ENCODE results near the gene WDR1.

WDR1 gene

DNA sequence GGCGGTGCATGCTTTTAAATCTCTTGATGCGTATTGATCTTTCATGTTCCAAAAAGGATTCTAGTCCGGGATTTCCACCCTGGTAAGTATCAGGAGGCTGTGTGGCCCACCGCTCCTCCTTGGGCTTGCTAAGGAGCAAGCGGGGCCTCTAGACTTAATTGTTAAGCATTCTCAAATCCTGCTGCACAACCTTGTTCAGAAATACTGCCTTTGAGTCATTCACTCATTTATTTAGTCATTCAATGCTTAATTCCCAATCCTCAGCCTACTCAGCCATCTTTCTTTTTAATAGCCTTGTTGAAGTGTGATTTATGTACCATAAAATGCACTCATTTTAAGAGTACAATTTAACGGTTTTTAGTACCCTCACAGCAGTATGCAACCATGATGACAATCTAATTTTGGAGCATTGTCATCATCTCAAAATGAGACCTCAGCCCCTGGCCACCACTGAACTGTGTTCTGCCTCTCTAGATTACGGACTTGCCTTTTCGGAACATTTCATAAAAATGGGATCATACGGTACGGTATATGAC, 79.7 kb downstream of the WDR1 start:
- peaks cover 2% of the 10 kb centered on the region for H3K27me3 Mint-ChIP-seq

DNA sequence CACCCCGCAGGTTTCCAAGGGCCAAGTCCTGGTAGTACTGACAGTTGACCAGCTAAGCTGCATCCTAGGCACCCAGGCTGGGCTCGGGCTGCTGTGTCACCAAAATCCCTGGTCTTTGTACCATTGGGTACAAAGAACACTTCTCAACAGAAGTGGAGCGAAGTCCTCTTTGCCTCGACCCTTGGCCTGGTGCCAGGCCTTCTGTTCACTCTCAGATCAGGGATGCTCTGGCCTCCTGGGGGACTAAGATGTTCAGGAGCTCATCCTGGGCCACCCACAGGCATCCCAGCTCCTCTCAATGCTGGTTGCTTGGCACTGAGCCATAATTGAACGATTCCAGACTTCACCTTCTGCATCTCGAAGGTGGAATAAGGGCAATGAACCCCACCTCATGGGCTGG, 81.5 kb downstream of the WDR1 start:
- no peak overlapping the region for H3K27ac Mint-ChIP-seq
- no peak overlapping the region for H3K4me3 Mint-ChIP-seq

More for the DNA sequence above, 79.7 kb downstream of the WDR1 start:
- Mint-ChIP-seq H3K36me3 (peaks cover 10% of the 10 kb centered on the region), H3K4me1 (peaks cover 19% of the 10 kb centered on the region), H3K9me3 (no peaks in the 10 kb centered on the region), H3K4me3 (no peak overlapping the region), H3K27ac (no peak overlapping the region)
- DNase-seq (ENCODE audit: low spot score in 2 of 2) (no peak), ATAC-seq (ENCODE audit: low read depth) (no peak)

DNA sequence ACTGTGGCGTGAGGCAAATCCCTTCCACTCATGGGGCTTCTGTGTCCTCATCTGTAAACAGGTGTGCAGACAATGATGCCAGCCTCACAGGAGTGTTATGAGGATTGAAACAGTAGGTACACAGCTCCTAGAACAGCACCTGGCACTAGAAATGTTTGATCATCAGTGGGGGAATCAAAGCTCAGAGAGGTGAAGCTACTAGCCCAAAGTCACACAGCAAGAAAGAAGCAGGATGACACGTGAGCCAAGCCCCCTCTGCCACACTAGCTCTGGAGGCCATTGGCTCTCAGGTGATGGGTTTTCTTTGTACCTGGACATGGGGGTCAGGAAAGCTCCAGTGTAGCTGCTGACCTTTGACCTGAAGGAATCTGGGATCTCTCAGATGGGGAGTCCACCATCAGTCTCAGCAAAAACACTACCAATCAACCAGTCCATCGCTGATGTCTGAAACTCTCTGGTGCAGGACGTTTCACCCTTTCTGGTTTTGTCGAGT, 81.9 kb downstream of the WDR1 start:
- no peak overlapping the region for H3K27ac Mint-ChIP-seq
- H3K4me1 Mint-ChIP-seq = peaks cover 20% of the 10 kb centered on the region
- DNase-seq (ENCODE audit: low spot score in 2 of 2) = no peak

More for the DNA sequence above, 81.5 kb downstream of the WDR1 start:
- Mint-ChIP-seq H3K27me3 (peaks cover 2% of the 10 kb centered on the region), H3K36me3 (peaks cover 8% of the 10 kb centered on the region), H3K9me3 (no peaks in the 10 kb centered on the region), H3K4me1 (peaks cover 20% of the 10 kb centered on the region)
- DNase-seq (ENCODE audit: low spot score in 2 of 2) = no peak
- no peak for ATAC-seq (ENCODE audit: low read depth)

DNA sequence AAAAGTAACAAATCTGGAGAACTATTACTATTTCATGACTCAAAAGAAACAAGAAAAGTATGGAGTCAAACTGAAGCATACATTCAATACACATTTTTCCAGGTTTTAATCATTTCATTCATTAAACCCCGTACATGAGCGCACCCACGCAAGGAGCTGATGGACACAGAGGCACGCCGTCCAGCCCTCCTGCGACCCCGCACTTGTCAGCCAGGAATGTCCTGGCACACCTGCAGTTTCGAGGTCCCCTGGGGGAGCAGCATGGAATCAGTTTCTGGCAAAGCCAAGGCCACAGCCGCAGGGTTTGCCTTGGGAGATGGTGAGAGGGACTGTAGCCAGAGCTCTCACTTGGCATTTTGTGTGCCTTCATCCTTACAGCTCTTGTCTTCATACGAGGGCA, 82.5 kb downstream of the WDR1 start:
- H3K4me3 Mint-ChIP-seq = peak overlapping the region; percentile 60
- DNase-seq (ENCODE audit: low spot score in 2 of 2) (no peak), ATAC-seq (ENCODE audit: low read depth) (no peak)
- no peak overlapping the region for H3K27ac Mint-ChIP-seq
- no peaks in the 10 kb centered on the region for H3K9me3 Mint-ChIP-seq
- no peaks in the 10 kb centered on the region for H3K36me3 Mint-ChIP-seq
- peaks cover 2% of the 10 kb centered on the region for H3K27me3 Mint-ChIP-seq
- peaks cover 20% of the 10 kb centered on the region for H3K4me1 Mint-ChIP-seq

More for the DNA sequence above, 81.9 kb downstream of the WDR1 start:
- ATAC-seq (ENCODE audit: low read depth) = no peak
- Mint-ChIP-seq H3K27me3 (peaks cover 2% of the 10 kb centered on the region), H3K9me3 (no peaks in the 10 kb centered on the region), H3K4me3 (no peak overlapping the region), H3K36me3 (peaks cover 3% of the 10 kb centered on the region)

DNA sequence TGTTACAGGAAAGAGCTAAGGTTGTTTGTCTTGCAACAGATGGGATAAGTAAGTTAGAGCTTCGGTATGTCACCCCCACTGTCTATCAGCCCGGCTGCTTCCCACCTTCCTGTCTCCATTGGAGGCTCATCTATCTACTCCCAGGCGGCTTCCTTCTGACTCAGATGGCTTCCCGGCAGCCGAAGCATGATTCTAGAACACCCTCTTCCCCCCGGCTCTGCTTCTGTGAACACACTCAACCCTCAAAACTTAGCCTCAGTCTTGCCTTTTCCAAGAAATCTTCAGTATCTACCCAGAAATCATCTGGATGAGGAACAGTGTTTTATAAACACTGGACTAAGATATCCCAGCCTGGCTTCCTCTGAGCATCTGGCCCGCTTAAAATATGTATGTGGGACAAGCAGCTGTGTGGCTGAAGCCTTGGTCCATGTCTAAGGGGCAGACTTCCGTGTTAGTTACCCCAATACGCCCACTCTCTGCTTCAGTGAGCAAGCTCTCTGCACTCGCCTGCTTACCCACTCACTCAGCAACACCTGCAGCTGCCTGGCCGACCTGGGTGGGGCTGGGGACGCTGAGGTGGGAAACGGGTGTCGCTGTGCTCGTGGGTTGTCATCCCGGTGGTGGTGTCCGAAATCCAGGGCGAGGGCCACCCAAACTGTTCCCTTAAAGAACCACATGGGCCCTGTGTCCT, 83.3 kb downstream of the WDR1 start:
- ATAC-seq (ENCODE audit: low read depth) (peak; percentile 93), DNase-seq (ENCODE audit: low spot score in 2 of 2) (no peak)
- Mint-ChIP-seq H3K9me3 (no peaks in the 10 kb centered on the region), H3K27me3 (peaks cover 2% of the 10 kb centered on the region), H3K27ac (peak overlapping the region; percentile 36), H3K36me3 (no peaks in the 10 kb centered on the region), H3K4me3 (peak overlapping the region; percentile 60), H3K4me1 (peaks cover 20% of the 10 kb centered on the region)

DNA sequence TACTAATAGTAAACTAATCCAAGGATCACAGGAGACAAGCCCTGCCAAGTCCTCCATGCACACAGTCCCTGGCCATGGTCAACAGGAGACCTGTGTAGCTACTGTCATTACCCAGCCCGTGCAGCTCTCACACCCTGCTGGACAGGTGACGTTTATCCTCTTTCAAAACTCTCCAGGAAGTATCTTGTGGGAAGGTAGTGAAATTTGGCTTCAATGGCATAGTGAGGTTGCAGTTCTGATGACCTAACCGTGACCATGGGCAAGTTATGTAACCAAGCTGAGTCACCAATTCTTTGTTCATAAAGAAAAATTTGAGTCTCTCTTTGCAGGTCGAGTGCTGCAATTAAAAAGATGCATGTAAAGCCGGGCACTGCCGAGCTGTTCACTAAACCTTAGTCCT, 84.0 kb downstream of the WDR1 start:
- Mint-ChIP-seq H3K9me3 (no peaks in the 10 kb centered on the region), H3K4me3 (no peak overlapping the region), H3K27me3 (peaks cover 2% of the 10 kb centered on the region), H3K4me1 (peaks cover 20% of the 10 kb centered on the region), H3K36me3 (no peaks in the 10 kb centered on the region), H3K27ac (no peak overlapping the region)
- no peak for DNase-seq (ENCODE audit: low spot score in 2 of 2)
- no peak for ATAC-seq (ENCODE audit: low read depth)

DNA sequence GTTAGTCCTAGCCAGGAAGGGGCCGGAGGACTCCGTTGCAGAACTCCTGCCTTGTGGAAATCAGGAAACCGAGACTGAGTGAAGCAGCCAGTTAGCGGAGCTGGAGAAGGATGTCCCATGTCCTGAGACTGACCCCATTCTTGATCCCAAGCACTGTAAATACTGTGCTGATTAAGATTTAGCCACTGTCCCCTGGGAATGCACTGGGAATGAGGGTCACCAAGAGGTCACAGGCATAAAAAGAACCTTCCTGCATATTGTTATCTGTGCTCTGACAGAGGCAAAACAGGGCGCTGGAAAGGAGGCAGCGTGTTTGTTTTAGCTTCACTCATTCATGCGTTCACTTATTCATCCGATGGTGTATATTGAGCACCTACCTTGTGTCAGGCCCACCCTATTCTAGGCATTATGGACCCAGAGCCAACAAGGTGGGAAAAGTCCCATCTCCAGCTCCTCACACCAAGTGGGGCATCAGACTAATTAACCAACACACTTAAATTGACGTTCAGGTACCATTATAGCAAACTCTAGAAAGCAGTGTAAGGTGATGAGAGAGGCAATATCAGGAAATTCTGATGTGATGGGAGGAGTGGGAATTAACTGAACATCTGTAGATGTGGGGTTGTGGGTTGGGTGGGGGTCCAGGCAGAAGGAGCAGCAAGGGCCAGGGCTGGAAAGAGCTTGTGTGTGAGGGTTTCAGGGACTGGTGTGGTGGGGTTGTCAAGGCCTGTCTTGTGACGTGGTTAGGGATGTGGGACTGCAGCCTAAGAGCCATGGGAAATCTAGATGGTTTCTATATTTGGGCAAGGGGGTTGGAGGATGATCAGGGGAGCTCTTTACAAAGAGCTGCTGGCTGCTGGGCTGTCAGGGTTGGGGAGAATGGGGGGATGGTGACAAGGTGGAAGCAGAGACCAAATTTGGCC, 84.7 kb downstream of the WDR1 start:
- peaks cover 20% of the 10 kb centered on the region for H3K4me1 Mint-ChIP-seq
- no peaks in the 10 kb centered on the region for H3K9me3 Mint-ChIP-seq
- ATAC-seq (ENCODE audit: low read depth) = no peak
- no peak for DNase-seq (ENCODE audit: low spot score in 2 of 2)
- peaks cover 2% of the 10 kb centered on the region for H3K27me3 Mint-ChIP-seq
- H3K27ac Mint-ChIP-seq = no peak overlapping the region
- no peaks in the 10 kb centered on the region for H3K36me3 Mint-ChIP-seq
- no peak overlapping the region for H3K4me3 Mint-ChIP-seq

DNA sequence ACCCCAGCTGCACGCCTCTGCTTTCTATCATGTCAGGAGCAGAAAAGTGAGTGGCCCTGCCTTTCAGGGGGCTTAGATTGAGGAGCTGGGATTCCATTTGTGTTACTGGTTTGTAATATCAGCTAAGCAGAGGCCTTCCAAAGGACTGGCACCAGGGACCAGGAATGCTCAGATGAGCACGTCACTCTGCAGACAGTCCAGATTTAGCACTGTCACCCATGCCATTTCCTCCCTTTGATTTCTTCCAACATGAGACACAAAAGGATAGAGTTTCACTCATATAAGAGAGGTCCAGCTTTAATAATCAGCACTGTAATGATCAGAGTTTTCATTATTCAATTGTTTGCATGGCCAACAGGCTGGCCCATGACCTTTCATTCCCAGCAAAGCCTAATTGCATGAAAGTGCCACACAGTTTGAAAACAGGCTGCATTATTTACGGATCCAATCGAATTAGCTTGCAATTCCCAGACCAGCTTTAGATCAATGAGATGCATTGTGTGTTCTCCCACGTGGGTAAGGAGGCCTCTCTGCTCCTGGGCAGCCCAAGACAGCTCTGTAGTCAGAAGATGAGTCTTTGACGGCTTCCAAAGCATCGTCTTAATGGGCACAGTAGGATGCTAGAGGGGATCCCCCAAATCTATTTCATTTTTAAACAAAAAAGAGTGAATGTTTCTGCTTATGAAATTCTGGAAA, 85.5 kb downstream of the WDR1 start:
- H3K27me3 Mint-ChIP-seq = peaks cover 2% of the 10 kb centered on the region
- ATAC-seq (ENCODE audit: low read depth) = no peak
- peaks cover 20% of the 10 kb centered on the region for H3K4me1 Mint-ChIP-seq
- no peaks in the 10 kb centered on the region for H3K9me3 Mint-ChIP-seq
- no peak overlapping the region for H3K4me3 Mint-ChIP-seq
- H3K27ac Mint-ChIP-seq = no peak overlapping the region
- H3K36me3 Mint-ChIP-seq = no peaks in the 10 kb centered on the region
- no peak for DNase-seq (ENCODE audit: low spot score in 2 of 2)

DNA sequence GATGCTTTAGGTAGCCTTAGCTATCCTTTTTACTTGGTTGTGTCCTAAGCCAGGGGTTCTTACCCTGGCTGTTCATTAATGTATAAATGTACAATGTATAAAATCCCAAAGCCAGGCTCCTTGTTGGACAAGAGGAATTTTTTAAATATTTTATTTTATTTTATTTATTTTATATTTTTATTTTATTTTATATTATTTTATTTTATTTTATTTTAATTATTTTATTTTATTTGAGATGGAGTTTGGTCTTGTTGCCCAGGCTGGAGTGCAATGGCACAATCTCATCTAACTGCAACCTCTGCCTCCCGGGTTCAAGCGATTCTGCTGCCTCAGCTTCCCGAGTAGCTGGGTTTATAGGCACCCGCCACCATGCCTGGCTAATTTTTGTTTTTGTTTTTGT, 87.2 kb downstream of the WDR1 start:
- no peak for ATAC-seq (ENCODE audit: low read depth)

DNA sequence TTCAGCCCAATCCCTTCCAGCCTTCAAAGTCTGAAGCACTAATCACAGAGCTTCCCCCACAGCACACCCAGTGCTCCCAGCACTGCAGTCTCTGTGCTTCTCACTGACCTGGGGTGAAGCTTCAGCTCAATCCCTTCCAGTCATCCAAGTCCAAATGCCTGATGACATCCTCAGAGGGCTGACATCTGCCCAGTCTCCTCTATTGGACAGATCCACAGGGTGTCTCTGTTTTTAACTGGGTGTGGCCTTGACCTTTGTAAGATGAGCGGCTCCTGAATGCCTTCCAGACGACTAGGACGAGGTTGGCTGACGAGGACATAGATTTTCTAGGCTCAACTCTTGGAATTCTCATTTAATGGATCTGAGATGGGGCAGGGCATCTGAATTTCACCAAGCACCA, 87.7 kb downstream of the WDR1 start:
- DNase-seq (ENCODE audit: low spot score in 2 of 2) = no peak

More for the DNA sequence above, 87.2 kb downstream of the WDR1 start:
- no peak for DNase-seq (ENCODE audit: low spot score in 2 of 2)
- Mint-ChIP-seq H3K9me3 (no peaks in the 10 kb centered on the region), H3K27ac (no peak overlapping the region), H3K4me3 (no peak overlapping the region), H3K27me3 (peaks cover 2% of the 10 kb centered on the region), H3K36me3 (no peaks in the 10 kb centered on the region), H3K4me1 (peaks cover 20% of the 10 kb centered on the region)

DNA sequence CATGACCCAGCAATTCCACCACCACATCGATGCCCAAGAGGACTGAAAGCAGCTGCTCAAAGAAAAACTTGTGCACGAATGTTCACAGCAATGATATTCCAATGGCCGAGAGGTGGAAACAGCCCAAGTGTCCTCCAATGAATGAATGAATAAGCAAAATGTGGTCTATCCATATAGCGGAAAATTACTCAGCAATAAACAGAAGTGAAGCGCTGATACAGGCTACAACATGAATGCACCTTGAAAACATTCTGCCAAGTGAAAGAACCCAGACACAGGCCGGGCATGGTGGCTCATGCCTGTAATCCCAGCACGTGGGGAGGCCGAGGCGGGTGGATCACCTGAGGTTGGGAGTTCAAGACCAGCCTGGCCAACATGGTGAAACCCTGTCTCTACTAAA, 90.1 kb downstream of the WDR1 start:
- peaks cover 19% of the 10 kb centered on the region for H3K4me1 Mint-ChIP-seq
- no peaks in the 10 kb centered on the region for H3K27me3 Mint-ChIP-seq
- no peak overlapping the region for H3K4me3 Mint-ChIP-seq
- DNase-seq (ENCODE audit: low spot score in 2 of 2) (no peak), ATAC-seq (ENCODE audit: low read depth) (no peak)
- no peak overlapping the region for H3K27ac Mint-ChIP-seq
- H3K36me3 Mint-ChIP-seq = no peaks in the 10 kb centered on the region
- no peaks in the 10 kb centered on the region for H3K9me3 Mint-ChIP-seq

More for the DNA sequence above, 87.7 kb downstream of the WDR1 start:
- ATAC-seq (ENCODE audit: low read depth) = no peak
- Mint-ChIP-seq H3K4me1 (peaks cover 22% of the 10 kb centered on the region), H3K9me3 (no peaks in the 10 kb centered on the region), H3K36me3 (no peaks in the 10 kb centered on the region), H3K4me3 (no peak overlapping the region), H3K27ac (no peak overlapping the region), H3K27me3 (peaks cover 2% of the 10 kb centered on the region)

DNA sequence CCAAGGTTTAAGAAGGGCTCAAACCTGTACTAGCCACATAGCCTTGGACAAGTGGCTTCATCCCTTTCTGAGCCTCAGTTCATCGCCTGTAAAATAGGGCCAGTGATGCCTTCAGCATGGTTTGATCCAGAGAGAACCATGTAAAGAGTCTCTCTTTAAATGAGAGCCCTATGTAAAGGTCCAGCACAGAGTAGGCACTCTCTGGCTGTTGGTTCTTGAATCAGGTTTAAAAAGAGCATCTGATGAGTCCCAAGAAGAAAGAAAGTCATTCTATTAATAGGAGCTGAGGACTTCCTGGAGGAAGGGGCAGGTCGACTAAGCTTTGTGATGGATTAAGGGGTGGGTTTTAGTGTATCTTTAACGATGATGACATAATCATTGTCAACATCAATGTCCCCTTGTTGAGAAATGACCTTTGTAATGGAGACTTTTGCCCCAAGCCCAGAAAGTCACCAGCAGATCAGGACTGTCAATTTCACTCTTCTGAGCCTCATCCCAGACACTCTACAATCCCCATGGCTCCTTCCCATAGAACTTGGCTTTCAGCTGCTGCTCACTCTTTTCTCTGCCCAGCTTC, 91.3 kb downstream of the WDR1 start:
- DNase-seq (ENCODE audit: low spot score in 2 of 2) (no peak), ATAC-seq (ENCODE audit: low read depth) (no peak)
- Mint-ChIP-seq H3K27me3 (no peaks in the 10 kb centered on the region), H3K27ac (no peak overlapping the region), H3K9me3 (no peaks in the 10 kb centered on the region), H3K4me3 (no peak overlapping the region), H3K36me3 (no peaks in the 10 kb centered on the region), H3K4me1 (peaks cover 19% of the 10 kb centered on the region)

All from memory B cell (primary cell).